HL-60 (cell line): ENCODE data around the gene FCMR.

Experiments
- DNase-seq, 2 experiments: peaks; one replicate each; pipeline ENCODE4 v3.0.0-alpha.2; 2010 to 2020; ENCODE audit warnings: low read depth in 1 of 2, low spot score in 1 of 2
- H3K27ac ChIP-seq: fragments of 250-450 bp; sonication (Bioruptor Pico); replicated peaks from 2 replicates; pipeline ENCODE4 v1.5.1; 2020; ENCODE audit warnings: mild to moderate bottlenecking, moderate library complexity
- H3K27me3 ChIP-seq: fragments of 250-450 bp; sonication (Bioruptor Pico); 2 replicates; pipeline ENCODE4 v1.5.1; 2021; ENCODE audit warnings: mild to moderate bottlenecking, moderate library complexity; ENCODE audit not compliant: insufficient read depth, poor library complexity, severe bottlenecking
- H3K4me3 ChIP-seq: replicated peaks from 2 replicates; pipeline ENCODE4 v1.5.1; 2011; ENCODE audit warnings: mild to moderate bottlenecking, control low read depth, low read length; ENCODE audit not compliant: insufficient read depth
- GABPA ChIP-seq: IDR thresholded peaks from 2 replicates; pipeline ENCODE4 v1.6.1; 2012; ENCODE audit warnings: low read depth
- POLR2AphosphoS5 ChIP-seq: IDR thresholded peaks from 2 replicates; pipeline ENCODE4 v1.6.1; 2012; ENCODE audit warnings: low read depth
- REST ChIP-seq: IDR thresholded peaks from 2 replicates; pipeline ENCODE4 v1.6.1; 2012; ENCODE audit warnings: low read depth; ENCODE audit not compliant: insufficient replicate concordance
- SPI1 ChIP-seq: IDR thresholded peaks from 2 replicates; pipeline ENCODE4 v1.6.1; 2012; ENCODE audit warnings: low read depth, mild to moderate bottlenecking, borderline replicate concordance
- TF ChIP-seq, protein P1 (sequence below): IDR thresholded peaks from one replicate; pipeline ENCODE4 v1.5.1; 2011; ENCODE audit warnings: low read length, control low read depth, inconsistent platforms; ENCODE audit not compliant: insufficient read depth

FCMR gene

DNA sequence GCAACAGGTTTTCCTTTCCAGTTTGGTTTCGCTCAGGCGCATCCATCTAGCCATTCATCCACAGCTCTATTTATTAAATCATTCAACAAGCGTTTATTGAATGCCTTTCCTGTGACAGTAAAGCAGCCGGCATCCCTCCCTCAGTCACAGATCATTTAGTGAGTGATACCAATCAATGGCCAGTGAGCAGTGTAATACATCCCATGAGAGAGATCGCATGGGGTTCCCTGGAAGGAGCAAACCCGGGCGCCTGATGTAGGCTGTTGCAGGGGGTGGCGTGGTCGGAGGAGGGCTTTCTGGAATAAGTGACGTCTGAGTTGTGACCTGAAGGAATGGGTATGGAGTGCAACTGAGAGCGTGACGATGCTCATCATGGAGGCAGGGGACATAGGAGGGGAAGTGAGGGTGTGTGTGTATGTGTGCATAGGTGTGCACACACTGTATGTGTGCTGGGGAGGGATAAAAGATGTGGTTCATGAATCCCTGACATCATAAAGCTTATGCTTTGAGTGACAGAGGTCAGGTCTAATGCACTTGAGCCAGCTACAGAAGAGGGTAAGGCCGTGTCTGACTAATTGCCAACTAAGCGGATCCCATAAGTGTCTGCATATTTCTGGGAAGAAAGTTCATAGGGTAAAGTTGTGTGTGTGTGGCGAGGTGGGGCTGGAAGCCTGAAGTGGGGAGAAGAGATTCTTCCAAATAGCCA, 6.6 kb downstream of the FCMR start:
- Histone ChIP-seq H3K27me3 (no peaks in the 10 kb centered on the region), H3K4me3 (no peak overlapping the region), H3K27ac (no peak overlapping the region)
- no peak for DNase-seq
- TF ChIP-seq POLR2AphosphoS5 (no peak), REST (no peak), GABPA (no peak), SPI1 (no peak)
- TF ChIP-seq, protein P1, sequence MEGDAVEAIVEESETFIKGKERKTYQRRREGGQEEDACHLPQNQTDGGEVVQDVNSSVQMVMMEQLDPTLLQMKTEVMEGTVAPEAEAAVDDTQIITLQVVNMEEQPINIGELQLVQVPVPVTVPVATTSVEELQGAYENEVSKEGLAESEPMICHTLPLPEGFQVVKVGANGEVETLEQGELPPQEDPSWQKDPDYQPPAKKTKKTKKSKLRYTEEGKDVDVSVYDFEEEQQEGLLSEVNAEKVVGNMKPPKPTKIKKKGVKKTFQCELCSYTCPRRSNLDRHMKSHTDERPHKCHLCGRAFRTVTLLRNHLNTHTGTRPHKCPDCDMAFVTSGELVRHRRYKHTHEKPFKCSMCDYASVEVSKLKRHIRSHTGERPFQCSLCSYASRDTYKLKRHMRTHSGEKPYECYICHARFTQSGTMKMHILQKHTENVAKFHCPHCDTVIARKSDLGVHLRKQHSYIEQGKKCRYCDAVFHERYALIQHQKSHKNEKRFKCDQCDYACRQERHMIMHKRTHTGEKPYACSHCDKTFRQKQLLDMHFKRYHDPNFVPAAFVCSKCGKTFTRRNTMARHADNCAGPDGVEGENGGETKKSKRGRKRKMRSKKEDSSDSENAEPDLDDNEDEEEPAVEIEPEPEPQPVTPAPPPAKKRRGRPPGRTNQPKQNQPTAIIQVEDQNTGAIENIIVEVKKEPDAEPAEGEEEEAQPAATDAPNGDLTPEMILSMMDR, result no peak

GRCh38 chr1:206913766-206914537, 7.8 kb downstream of the FCMR start:
- Histone ChIP-seq H3K27ac (no peak overlapping the region), H3K4me3 (no peak overlapping the region), H3K27me3 (peaks cover 10% of the 10 kb centered on the region)
- TF ChIP-seq GABPA (no peak), POLR2AphosphoS5 (no peak)
- TF ChIP-seq, protein P1, result no peak
- no peak for DNase-seq

- Histone ChIP-seq H3K4me3 (no peak overlapping the region), H3K27me3 (peaks cover 23% of the 10 kb centered on the region), H3K27ac (no peak overlapping the region)
- TF ChIP-seq REST (no peak), POLR2AphosphoS5 (no peak), GABPA (no peak), SPI1 (no peak)
- TF ChIP-seq, protein P1, result peak; percentile 62
- DNase-seq, result peak in 1 of 2 experiments; percentile 75
Observed at GRCh38 chr1:206912445-206913095, 9.2 kb downstream of the FCMR start.
